Skeletal muscle tissue (tissue), 4 donors: Measurements from ENCODE around the gene C9orf50. TPM values are rescaled to one million over a fixed set of nuclear protein-coding genes. Genes with fewer than 3 reads are reported as not detected.

Experiments
- H3K27ac ChIP-seq: one replicate; pipeline ENCODE4 v1.7.0; 2013; ENCODE audit warnings: mild to moderate bottlenecking, low read depth, low read length, inconsistent platforms
- H3K27me3 ChIP-seq, 3 donors: one replicate each; pipeline ENCODE4 v1.7.0; 2013; ENCODE audit warnings: low read length in 3 of 3; ENCODE audit not compliant: control insufficient read depth in 3 of 3, insufficient read depth in 3 of 3
- H3K36me3 ChIP-seq, 3 donors: one replicate each; pipeline ENCODE4 v1.7.0; 2013; ENCODE audit warnings: low read length in 3 of 3; ENCODE audit not compliant: control insufficient read depth in 3 of 3, insufficient read depth in 3 of 3
- H3K4me1 ChIP-seq, 3 donors: one replicate each; pipeline ENCODE4 v1.7.0; 2013; ENCODE audit warnings: low read length in 3 of 3, mild to moderate bottlenecking in 3 of 3; ENCODE audit not compliant: control insufficient read depth in 3 of 3, insufficient read depth in 3 of 3
- H3K4me3 ChIP-seq, 3 donors: one replicate each; pipeline ENCODE4 v1.7.0; 2013; ENCODE audit warnings: low read length in 3 of 3
- H3K9ac ChIP-seq, 3 donors: one replicate each; pipeline ENCODE4 v1.7.0; 2013; ENCODE audit warnings: low read length in 3 of 3, mild to moderate bottlenecking in 3 of 3, moderate library complexity in 2 of 3, low read depth in 1 of 3
- H3K9me3 ChIP-seq, 3 donors: one replicate each; pipeline ENCODE4 v1.7.0; 2013; ENCODE audit warnings: low read length in 3 of 3; ENCODE audit not compliant: control insufficient read depth in 3 of 3
- total RNA-seq: library from RNA; depleted of rRNA; stranded (reverse); fragments of >200 nt; gene quantifications from one replicate; pipeline ENCODE4 v1.2.3, GENCODE V29; 2014
- donor health status: Osteomylitis.

C9orf50 gene
- total RNA-seq, 1 donor from 2014 or later, result not detected

- Histone ChIP-seq H3K36me3 (no peaks in the 10 kb centered on the region), H3K9me3 (no peaks in the 10 kb centered on the region), H3K27ac (peak overlapping the region; percentile 29), H3K4me3 (peak overlapping the region in 1 of 3 donors; percentile 5), H3K4me1 (peaks cover 10 to 22% (median 12%) of the 10 kb centered on the region in 3 donors), H3K27me3 (no peaks in the 10 kb centered on the region), H3K9ac (peak overlapping the region in 1 of 3 donors; percentile 45)
Observed at GRCh38 chr9:129584136-129584535, 36.8 kb downstream of the C9orf50 start.

- Histone ChIP-seq H3K9me3 (no peaks in the 10 kb centered on the region), H3K27ac (no peak overlapping the region), H3K4me3 (no peak overlapping the region), H3K36me3 (no peaks in the 10 kb centered on the region), H3K9ac (no peak overlapping the region), H3K27me3 (no peaks in the 10 kb centered on the region), H3K4me1 (peaks cover 10 to 22% (median 12%) of the 10 kb centered on the region in 3 donors)
Observed at GRCh38 chr9:129583308-129584038, 37.4 kb downstream of the C9orf50 start.

- Histone ChIP-seq H3K9me3 (no peaks in the 10 kb centered on the region), H3K9ac (no peak overlapping the region), H3K27ac (no peak overlapping the region), H3K27me3 (no peaks in the 10 kb centered on the region), H3K4me3 (no peak overlapping the region), H3K4me1 (peaks cover 10 to 17% (median 12%) of the 10 kb centered on the region in 3 donors), H3K36me3 (no peaks in the 10 kb centered on the region)
Observed at GRCh38 chr9:129582855-129583254, 38.0 kb downstream of the C9orf50 start.

GRCh38 chr9:129581505-129582189 is 39.3 kb downstream of the C9orf50 start:
- Histone ChIP-seq H3K9ac (no peak overlapping the region), H3K4me1 (peaks cover 2 to 8% (median 6%) of the 10 kb centered on the region in 3 donors), H3K27ac (no peak overlapping the region), H3K27me3 (no peaks in the 10 kb centered on the region), H3K9me3 (no peaks in the 10 kb centered on the region), H3K36me3 (no peaks in the 10 kb centered on the region), H3K4me3 (no peak overlapping the region)

GRCh38 chr9:129580211-129580915 is 40.5 kb downstream of the C9orf50 start:
- H3K36me3 ChIP-seq, result no peaks in the 10 kb centered on the region
- H3K27me3 ChIP-seq, result no peaks in the 10 kb centered on the region
- H3K4me3 ChIP-seq, result no peak overlapping the region
- H3K27ac ChIP-seq, result no peak overlapping the region
- H3K4me1 ChIP-seq, result peaks cover 2 to 16% (median 13%) of the 10 kb centered on the region in 3 donors
- no peak overlapping the region for H3K9ac ChIP-seq
- no peaks in the 10 kb centered on the region for H3K9me3 ChIP-seq

GRCh38 chr9:129579294-129579693 is 41.6 kb downstream of the C9orf50 start:
- Histone ChIP-seq H3K4me3 (no peak overlapping the region), H3K9me3 (no peaks in the 10 kb centered on the region), H3K36me3 (no peaks in the 10 kb centered on the region), H3K27me3 (no peaks in the 10 kb centered on the region), H3K27ac (no peak overlapping the region), H3K4me1 (peaks cover under 1 to 12% (median 10%) of the 10 kb centered on the region in 3 donors), H3K9ac (peak overlapping the region in 1 of 3 donors; percentile 25)

GRCh38 chr9:129576546-129577543 is 44.1 kb downstream of the C9orf50 start:
- Histone ChIP-seq H3K27me3 (no peaks in the 10 kb centered on the region), H3K27ac (no peak overlapping the region), H3K9me3 (no peaks in the 10 kb centered on the region), H3K36me3 (no peaks in the 10 kb centered on the region), H3K4me1 (peaks cover 0 to 10% (median 8%) of the 10 kb centered on the region in 3 donors), H3K9ac (peak overlapping the region in 1 of 3 donors; percentile 8), H3K4me3 (no peak overlapping the region)

- H3K4me1 ChIP-seq, result peaks cover 9 to 17% (median 12%) of the 10 kb centered on the region in 3 donors
- H3K27ac ChIP-seq, result no peak overlapping the region
- H3K27me3 ChIP-seq, result no peaks in the 10 kb centered on the region
- H3K36me3 ChIP-seq, result no peaks in the 10 kb centered on the region
- no peaks in the 10 kb centered on the region for H3K9me3 ChIP-seq
- no peak overlapping the region for H3K4me3 ChIP-seq
- no peak overlapping the region for H3K9ac ChIP-seq
Observed at GRCh38 chr9:129575818-129576217, 45.1 kb downstream of the C9orf50 start.

- Histone ChIP-seq H3K27ac (no peak overlapping the region), H3K27me3 (no peaks in the 10 kb centered on the region), H3K4me3 (no peak overlapping the region), H3K9me3 (no peaks in the 10 kb centered on the region), H3K9ac (no peak overlapping the region), H3K4me1 (peaks cover 16 to 25% (median 20%) of the 10 kb centered on the region in 3 donors), H3K36me3 (no peaks in the 10 kb centered on the region)
Observed at GRCh38 chr9:129574911-129575585, 45.9 kb downstream of the C9orf50 start.
